GM12873 (cell line): Measurements from ENCODE around the gene RUNX3.

Source experiments
- CTCF ChIP-seq: IDR thresholded peaks from 2 replicates; pipeline ENCODE4 v1.5.1; 2012; ENCODE audit warnings: low read depth, mild to moderate bottlenecking, moderate library complexity, low read length, control low read depth; ENCODE audit not compliant: insufficient read depth; ENCODE audit errors: missing control alignments

RUNX3 gene

DNA sequence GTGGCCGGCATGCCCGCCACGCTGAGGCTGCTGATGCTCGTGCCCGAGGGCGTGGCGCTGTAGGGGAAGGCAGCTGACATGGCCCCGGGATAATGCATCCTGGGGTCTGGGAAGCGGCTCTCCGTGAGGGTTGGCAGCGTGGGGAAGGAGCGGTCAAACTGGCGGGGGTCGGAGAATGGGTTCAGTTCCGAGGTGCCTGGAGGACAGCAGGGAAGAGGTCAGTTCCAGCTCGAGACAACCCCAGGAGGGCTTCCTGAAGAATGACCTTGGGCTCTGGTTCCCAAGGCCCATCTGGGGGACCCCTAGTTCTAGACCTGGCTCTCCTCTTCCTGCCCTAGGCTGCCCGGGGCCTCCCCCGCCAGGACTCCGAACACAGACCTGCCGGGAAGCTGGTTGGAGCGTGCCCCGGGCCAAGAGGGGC, 27.6 kb downstream of the RUNX3 start:
- TF ChIP-seq CTCF, result no peak

- no peak for TF ChIP-seq CTCF
Measured at GRCh38 chr1:24901791-24902470, 28.1 kb downstream of the RUNX3 start.

- TF ChIP-seq CTCF, result no peak
Measured at GRCh38 chr1:24900985-24901781, 28.9 kb downstream of the RUNX3 start.

DNA sequence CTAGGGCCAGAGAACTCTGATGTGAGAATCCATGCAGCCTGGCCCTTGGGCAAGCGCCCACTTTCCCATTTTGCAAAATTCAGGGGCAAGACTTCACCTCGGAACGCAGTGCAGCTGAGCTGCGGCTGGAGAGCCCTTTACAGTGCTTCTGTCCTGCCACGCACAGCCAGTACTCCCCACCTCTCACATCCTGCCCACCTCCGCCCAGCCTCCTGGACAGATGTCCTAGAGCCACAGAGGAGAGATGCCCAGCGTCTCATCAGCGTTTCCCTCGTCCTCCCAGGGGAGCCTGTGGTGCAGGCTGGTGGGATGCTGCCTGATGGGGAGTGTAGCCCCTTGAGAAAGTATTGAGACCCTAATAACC, 29.6 kb downstream of the RUNX3 start:
- TF ChIP-seq CTCF, result no peak

DNA sequence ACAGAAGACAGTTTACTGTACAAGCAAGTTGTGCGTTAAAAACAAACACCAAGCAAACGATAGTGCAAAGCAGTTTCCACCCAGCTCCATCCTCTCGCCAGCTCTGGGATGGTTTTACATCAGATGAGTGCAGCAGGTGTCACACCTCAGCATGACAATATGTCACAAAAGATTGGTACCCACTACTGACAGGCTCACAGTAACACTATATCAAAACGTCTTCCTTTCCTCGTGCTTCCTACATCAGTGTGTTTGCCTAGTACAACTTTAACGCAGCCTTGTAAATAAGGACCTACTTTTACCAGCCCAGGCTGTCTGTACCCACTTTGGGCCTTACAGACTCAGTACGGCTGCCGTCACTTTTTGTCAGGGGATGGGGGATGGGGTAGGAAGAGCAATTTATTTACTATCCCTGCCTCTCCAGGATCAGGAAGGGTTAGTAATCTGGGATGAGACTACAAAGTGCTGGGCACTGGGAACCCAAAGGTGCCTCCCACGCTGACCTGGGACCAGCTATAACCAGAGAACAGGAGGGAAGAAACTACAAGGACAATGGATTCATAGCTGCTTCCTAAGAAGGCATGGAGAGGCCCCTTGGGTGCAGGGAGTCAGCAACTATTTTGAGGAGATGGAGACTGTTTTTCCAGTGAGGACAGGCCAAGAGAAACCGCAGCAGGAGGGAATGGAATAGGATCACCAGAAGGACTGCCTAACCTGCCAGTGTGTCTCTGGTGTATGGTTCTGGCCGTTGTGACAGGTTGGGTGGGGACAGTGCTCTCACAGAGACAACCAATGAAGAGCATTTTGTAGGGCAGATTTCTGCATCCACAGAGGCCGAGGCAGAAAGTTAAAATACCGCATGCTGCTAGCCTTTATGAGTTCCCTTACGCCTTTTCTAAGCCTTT, 30.2 kb downstream of the RUNX3 start:
- TF ChIP-seq CTCF, result no peak

DNA sequence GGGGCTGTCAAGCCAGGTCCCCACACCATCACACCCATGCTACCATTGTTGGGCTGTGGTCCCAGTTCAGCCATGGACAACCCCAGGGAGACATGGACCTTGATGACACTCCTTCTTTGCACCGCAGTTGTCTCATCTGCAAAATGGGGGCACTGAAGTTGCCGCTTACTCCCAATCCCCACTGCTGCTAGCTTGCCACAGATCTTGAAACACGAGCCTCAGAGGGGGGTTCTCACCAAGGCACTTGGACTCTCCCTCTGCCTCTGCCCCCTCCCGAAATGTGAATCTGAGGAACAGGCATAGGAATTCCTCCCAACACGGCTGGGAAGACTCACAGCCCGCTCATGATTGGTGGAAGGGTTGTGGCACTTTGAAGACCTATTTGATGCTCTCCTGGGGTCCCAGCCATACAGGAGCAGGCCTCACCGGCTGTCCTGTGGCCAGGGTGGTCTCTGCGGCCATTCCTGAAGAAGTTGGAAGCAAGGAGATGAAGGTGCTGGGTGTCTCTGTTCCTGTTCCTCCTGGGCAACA, 31.1 kb downstream of the RUNX3 start:
- no peak for TF ChIP-seq CTCF
